ENCODE results near the gene KIF26A.
"Not testable (repeated sequence)": the region's sequence is repeated elsewhere in the genome, so short reads cannot be mapped to it uniquely, and the experiment has no call there.

The KIF26A gene

GRCh38 chr14:104195361-104195760 lies 57.0 kb downstream of the KIF26A start:
- no peak for DNase-seq

GRCh38 chr14:104195878-104196277 lies 57.5 kb downstream of the KIF26A start:
- no peak for DNase-seq

- DNase-seq: no peak
Observed at GRCh38 chr14:104196461-104197140, 58.2 kb downstream of the KIF26A start.

- DNase-seq: no peak
Observed at GRCh38 chr14:104197449-104198247, 59.3 kb downstream of the KIF26A start.

GRCh38 chr14:104199266-104199895 lies 61.0 kb downstream of the KIF26A start:
- DNase-seq: no peak

GRCh38 chr14:104200106-104200505 lies 61.7 kb downstream of the KIF26A start:
- DNase-seq: no peak

GRCh38 chr14:104200591-104200990 lies 62.2 kb downstream of the KIF26A start:
- no peak for DNase-seq

- no peak for DNase-seq
Observed at GRCh38 chr14:104201063-104201462, 62.7 kb downstream of the KIF26A start.

- DNase-seq: no peak
Observed at GRCh38 chr14:104201496-104201895, 63.1 kb downstream of the KIF26A start.

- no peak for DNase-seq
Observed at GRCh38 chr14:104202259-104203070, 64.1 kb downstream of the KIF26A start.

GRCh38 chr14:104203071-104203425 lies 64.7 kb downstream of the KIF26A start:
- no peak for DNase-seq

- DNase-seq: no peak
Observed at GRCh38 chr14:104204660-104205149, 66.3 kb downstream of the KIF26A start.

GRCh38 chr14:104205781-104206180 lies 67.4 kb downstream of the KIF26A start:
- no peak for DNase-seq

- DNase-seq: no peak
Observed at GRCh38 chr14:104206281-104206904, 68.0 kb downstream of the KIF26A start.

GRCh38 chr14:104207142-104208014 lies 69.0 kb downstream of the KIF26A start:
- DNase-seq: no peak

GRCh38 chr14:104208015-104208295 lies 69.6 kb downstream of the KIF26A start:
- not testable (repeated sequence) for DNase-seq

- not testable (repeated sequence) for DNase-seq
Observed at GRCh38 chr14:104208331-104208730, 69.9 kb downstream of the KIF26A start.

- not testable (repeated sequence) for DNase-seq
Observed at GRCh38 chr14:104209071-104209470, 70.7 kb downstream of the KIF26A start.

- no peak for DNase-seq
Observed at GRCh38 chr14:104209985-104210816, 71.8 kb downstream of the KIF26A start.

GRCh38 chr14:104210817-104211195 lies 72.4 kb downstream of the KIF26A start:
- no peak for DNase-seq

All from fibroblast of skin of scalp (primary cell).